K562 (cell line): ENCODE results near the gene NOVA1. TPM values are rescaled to one million over a fixed set of nuclear protein-coding genes. Genes with fewer than 3 reads are reported as not detected.

Experiments used
- ATAC-seq: fragments of 200-7000 bp; cut with Tn5 transposase; 3 replicates; pipeline ENCODE4 v1.9.1; 2020; ENCODE audit warnings: moderate library complexity
- BruUV-seq: library from RNA; stranded (reverse); fragments of 400-500 nt; replicated peaks from 2 replicates; lab custom pipeline; 2021; lab: Mats Ljungman, UMichigan
- CTCF ChIA-PET: fragments of 300-600 bp; formaldehyde crosslinking; extraction: SDS; loops from one replicate; lab custom pipeline; 2021; ENCODE audit warnings: low intra/inter-chr PET ratio; lab: Yijun Ruan, JAX
- POLR2A ChIA-PET: fragments of 300-600, 350-650 bp; sonication (Branson Sonifier 250); formaldehyde crosslinking; extraction: SDS; loops from one replicate; lab custom pipeline; 2021; ENCODE audit warnings: antibody characterized with exemption, inconsistent platforms; lab: Yijun Ruan, JAX
- DNase-seq, 4 experiments: peaks; one replicate each; pipeline versions ENCODE4 v3.0.0 to v3.0.0-alpha.2; 2011 to 2018; ENCODE audit warnings: low spot score in 3 of 4, mixed read lengths in 3 of 4; ENCODE audit errors: extremely low read depth in 1 of 4
- FAIRE-seq: peaks from 2 replicates; lab custom pipeline; 2011; peaks lifted over from hg19 to GRCh38; lab: Jason Lieb, UNC
- H2AFZ ChIP-seq: 2 replicates; pipeline ENCODE4 v1.6.0; 2011; ENCODE audit warnings: low read depth, low read length, control low read depth, inconsistent platforms
- H3K27ac ChIP-seq: fragments of 200-600 bp; 3 replicates; pipeline ENCODE4 v1.8.0; 2011; ENCODE audit warnings: low read depth, mild to moderate bottlenecking, control low read depth, inconsistent platforms, low read length, moderate library complexity, mixed read lengths; ENCODE audit errors: extremely low read depth
- H3K27me3 ChIP-seq, 2 experiments: fragments of 300-600 bp in 1 of 2; 2 replicates in 1 of 2; 3 replicates in 1 of 2; pipeline versions ENCODE4 v1.6.0 to v1.8.0; 2011; ENCODE audit warnings: inconsistent platforms in 2 of 2, low read length in 2 of 2, mild to moderate bottlenecking in 1 of 2, mixed read lengths in 1 of 2, moderate library complexity in 1 of 2; ENCODE audit not compliant: control insufficient read depth in 2 of 2, insufficient read depth in 2 of 2
- H3K36me3 ChIP-seq: fragments of 300-600 bp; 3 replicates; pipeline ENCODE4 v1.8.0; 2011; ENCODE audit warnings: mild to moderate bottlenecking, low read length, inconsistent platforms; ENCODE audit not compliant: control insufficient read depth, insufficient read depth
- H3K4me1 ChIP-seq, 2 experiments: fragments of 200-600 bp in 1 of 2; replicated peaks in 1 of 2; 2 replicates in 1 of 2; 3 replicates in 1 of 2; pipeline versions ENCODE4 v1.5.1 to v1.8.0; 2011; ENCODE audit warnings: inconsistent platforms in 2 of 2, low read length in 2 of 2, mild to moderate bottlenecking in 1 of 2, mixed read lengths in 1 of 2, moderate library complexity in 1 of 2; ENCODE audit not compliant: control insufficient read depth in 2 of 2, insufficient read depth in 2 of 2
- H3K4me2 ChIP-seq: 2 replicates; pipeline ENCODE4 v1.6.1; 2011; ENCODE audit warnings: low read length, control low read depth, inconsistent platforms, mixed read lengths; ENCODE audit not compliant: insufficient read depth
- H3K4me3 ChIP-seq: fragments of 200-600 bp; sonication (generic), shearing (Covaris generic); 2 replicates; pipeline ENCODE4 v1.5.1; 2016; ENCODE audit warnings: control low read depth, inconsistent platforms
- H3K79me2 ChIP-seq: fragments of 200-600 bp; 3 replicates; pipeline ENCODE4 v1.8.0; 2011; ENCODE audit warnings: low read length, inconsistent platforms; ENCODE audit not compliant: control insufficient read depth, insufficient read depth
- H3K9ac ChIP-seq, 2 experiments: 2 replicates each; pipeline versions ENCODE4 v1.6.0 to v1.6.1; 2011; ENCODE audit warnings: low read depth in 2 of 2, low read length in 2 of 2, control low read depth in 1 of 2, inconsistent platforms in 1 of 2, mild to moderate bottlenecking in 1 of 2, mixed read lengths in 1 of 2; ENCODE audit not compliant: insufficient read depth in 1 of 2
- H3K9me1 ChIP-seq: one replicate; pipeline ENCODE4 v1.6.0; 2011; ENCODE audit warnings: inconsistent platforms, mild to moderate bottlenecking, low read length, moderate library complexity; ENCODE audit not compliant: control insufficient read depth, insufficient read depth
- H3K9me3 ChIP-seq: replicated peaks from 2 replicates; pipeline ENCODE4 v1.5.1; 2011; ENCODE audit warnings: low read depth, low read length, inconsistent platforms; ENCODE audit not compliant: control insufficient read depth, insufficient read depth
- H4K20me1 ChIP-seq: replicated peaks from 2 replicates; pipeline ENCODE4 v1.6.1; 2011; ENCODE audit warnings: low read length, inconsistent platforms, mixed read lengths; ENCODE audit not compliant: control insufficient read depth, insufficient read depth
- CTBP1 ChIP-seq: fragments of 450-650 bp; IDR thresholded peaks from 2 replicates; pipeline ENCODE4 v1.6.1; 2016; ENCODE audit warnings: borderline replicate concordance
- PHB2 ChIP-seq: fragments of 450-650 bp; IDR thresholded peaks from 2 replicates; pipeline ENCODE4 v1.6.1; 2017; ENCODE audit warnings: low read depth
- RAD21 ChIP-seq, 2 experiments: fragments of 250-450 bp in 1 of 2; fragments of 450-650 bp in 1 of 2; sonication (Bioruptor Pico) in 1 of 2; formaldehyde crosslinking in 1 of 2; IDR thresholded peaks in 1 of 2; conservative IDR thresholded peaks in 1 of 2; 2 replicates each; pipeline versions ENCODE4 v1.4.0 to v1.8.0; 2020 to 2022; ENCODE audit warnings: mild to moderate bottlenecking in 2 of 2, moderate library complexity in 1 of 2
- ZBTB1 ChIP-seq: sonication (generic); formaldehyde crosslinking; IDR thresholded peaks from 2 replicates; pipeline ENCODE4 v1.8.1; 2023; ENCODE audit warnings: missing genetic modification reagents, low read depth, mild to moderate bottlenecking, borderline replicate concordance
- ZKSCAN3 ChIP-seq: fragments of 250-450 bp; sonication (Bioruptor Pico); IDR thresholded peaks from 2 replicates; pipeline ENCODE4 v1.4.0; 2020
- ZNF282 ChIP-seq: sonication (generic); formaldehyde crosslinking; IDR thresholded peaks from 2 replicates; pipeline ENCODE4 v1.8.1; 2023; ENCODE audit warnings: missing genetic modification reagents
- WGBS: fragments of 100-300 bp; shearing (Covaris generic); methylation state at CpG from one replicate; pipeline ENCODE4 v1.1.6; 2016; ENCODE audit warnings: low coverage, mixed read lengths; ENCODE audit not compliant: insufficient coverage; ENCODE audit errors: missing lambda C conversion rate; 5-methylcytosine and 5-hydroxymethylcytosine counted together
- in situ Hi-C: fragments of 300-500 bp; cut with MboI; formaldehyde crosslinking; loops from 4 replicates; pipeline ENCODE4 v1.15.0; 2018; ENCODE audit warnings: inconsistent platforms, mixed read lengths
- intact Hi-C: fragments of 100-400 bp; cut with micrococcal nuclease; formaldehyde crosslinking; loops from 2 replicates; pipeline ENCODE4 v1.14.2; 2022
- polyA plus RNA-seq, 8 experiments: library from polyadenylated mRNA; depleted of rRNA in 4 of 8; stranded (reverse) in 5 of 8; unstranded in 3 of 8; fragments of >200 nt; fragmentation: Nextera tagmentation in 2 of 8; fragmentation: Illumina TruSeq in 1 of 8; extraction: Ambion mirVana in 2 of 8; extraction: Trizol in 1 of 8; gene quantifications; 2 replicates each; pipeline versions ENCODE4 v1.2.1 to v1.2.3, GENCODE V29; 2011 to 2014; ENCODE audit warnings: inconsistent platforms in 1 of 8, missing spikeins in 1 of 8
- total RNA-seq, 7 experiments: library from RNA; depleted of rRNA in 6 of 7; stranded (reverse); fragments of >200 nt in 6 of 7; fragmentation: Illumina TruSeq in 2 of 7; extraction: Trizol in 2 of 7; gene quantifications; 2 replicates each; pipeline versions ENCODE4 v1.2.1 to v1.2.3, GENCODE V29; 2011 to 2021; ENCODE audit warnings: low replicate concordance in 1 of 7
- TF ChIP-seq, protein P1 (sequence below): sonication (generic); formaldehyde crosslinking; IDR thresholded peaks from 2 replicates; pipeline ENCODE4 v1.8.0; 2022; ENCODE audit warnings: mild to moderate bottlenecking, missing genetic modification reagents
- TF ChIP-seq, protein P2 (sequence below): fragments of 150-350 bp; conservative IDR thresholded peaks from 2 replicates; pipeline ENCODE4 v1.6.1; 2014; ENCODE audit warnings: low read length

Gene NOVA1
- total and polyA plus RNA-seq, 9 of the 15 experiments (the other 6 are each of a cell fraction or from before 2014, with no cell fraction given) = 0.01 TPM; not detected in 8

GRCh38 chr14:26548406-26548805 is 49.4 kb downstream of the NOVA1 start (continued):
- TF ChIP-seq CTBP1 = no peak
- TF ChIP-seq ZBTB1 (CRISPR knock-in tag) = no peak
- TF ChIP-seq, protein P1, sequence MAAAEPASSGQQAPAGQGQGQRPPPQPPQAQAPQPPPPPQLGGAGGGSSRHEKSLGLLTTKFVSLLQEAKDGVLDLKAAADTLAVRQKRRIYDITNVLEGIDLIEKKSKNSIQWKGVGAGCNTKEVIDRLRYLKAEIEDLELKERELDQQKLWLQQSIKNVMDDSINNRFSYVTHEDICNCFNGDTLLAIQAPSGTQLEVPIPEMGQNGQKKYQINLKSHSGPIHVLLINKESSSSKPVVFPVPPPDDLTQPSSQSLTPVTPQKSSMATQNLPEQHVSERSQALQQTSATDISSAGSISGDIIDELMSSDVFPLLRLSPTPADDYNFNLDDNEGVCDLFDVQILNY (CRISPR knock-in tag) = no peak
- TF ChIP-seq PHB2 = no peak

DNA sequence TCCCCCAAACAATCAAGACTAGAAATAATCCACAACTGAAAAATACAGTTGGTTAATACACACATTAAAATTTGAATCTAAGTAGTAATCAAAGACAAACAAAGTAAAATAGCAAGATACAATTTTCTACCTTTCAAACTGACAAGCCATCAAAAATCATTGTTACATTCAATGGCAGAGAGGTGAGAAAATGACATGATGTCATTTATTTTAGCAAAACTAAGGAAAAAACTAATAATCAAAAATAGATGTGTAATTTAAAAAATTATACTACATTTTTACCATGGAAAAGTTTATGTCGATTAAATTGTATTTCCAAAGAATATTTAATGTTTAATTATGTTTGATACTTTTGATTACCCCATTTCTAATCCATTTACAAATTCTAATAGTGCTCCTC is 59.7 kb downstream of the NOVA1 start:
- no peak for FAIRE-seq
- no peak overlapping the region for H3K27ac ChIP-seq
- WGBS = 9% methylated on average over 1 of the region's 1 CpG
- H2AFZ ChIP-seq = no peak overlapping the region
- no peaks in the 10 kb centered on the region for H3K4me1 ChIP-seq
- no peaks in the 10 kb centered on the region for H4K20me1 ChIP-seq
- H3K36me3 ChIP-seq = no peaks in the 10 kb centered on the region
- H3K4me2 ChIP-seq = no peak overlapping the region
- in situ Hi-C loops = no loop called here
- TF ChIP-seq, protein P2, sequence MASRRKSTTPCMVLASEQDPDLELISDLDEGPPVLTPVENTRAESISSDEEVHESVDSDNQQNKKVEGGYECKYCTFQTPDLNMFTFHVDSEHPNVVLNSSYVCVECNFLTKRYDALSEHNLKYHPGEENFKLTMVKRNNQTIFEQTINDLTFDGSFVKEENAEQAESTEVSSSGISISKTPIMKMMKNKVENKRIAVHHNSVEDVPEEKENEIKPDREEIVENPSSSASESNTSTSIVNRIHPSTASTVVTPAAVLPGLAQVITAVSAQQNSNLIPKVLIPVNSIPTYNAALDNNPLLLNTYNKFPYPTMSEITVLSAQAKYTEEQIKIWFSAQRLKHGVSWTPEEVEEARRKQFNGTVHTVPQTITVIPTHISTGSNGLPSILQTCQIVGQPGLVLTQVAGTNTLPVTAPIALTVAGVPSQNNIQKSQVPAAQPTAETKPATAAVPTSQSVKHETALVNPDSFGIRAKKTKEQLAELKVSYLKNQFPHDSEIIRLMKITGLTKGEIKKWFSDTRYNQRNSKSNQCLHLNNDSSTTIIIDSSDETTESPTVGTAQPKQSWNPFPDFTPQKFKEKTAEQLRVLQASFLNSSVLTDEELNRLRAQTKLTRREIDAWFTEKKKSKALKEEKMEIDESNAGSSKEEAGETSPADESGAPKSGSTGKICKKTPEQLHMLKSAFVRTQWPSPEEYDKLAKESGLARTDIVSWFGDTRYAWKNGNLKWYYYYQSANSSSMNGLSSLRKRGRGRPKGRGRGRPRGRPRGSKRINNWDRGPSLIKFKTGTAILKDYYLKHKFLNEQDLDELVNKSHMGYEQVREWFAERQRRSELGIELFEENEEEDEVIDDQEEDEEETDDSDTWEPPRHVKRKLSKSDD = no peak
- no peak for TF ChIP-seq RAD21 (CRISPR knock-in tag; conservative IDR thresholded peaks at IDR 0.05 in 1 of 2, IDR thresholded peaks at IDR 0.05 in 1 of 2)
- TF ChIP-seq ZNF282 (CRISPR knock-in tag) = no peak
- no peak for TF ChIP-seq ZKSCAN3 (CRISPR knock-in tag)
- TF ChIP-seq, all 486 proteins: peak for 0
- no TSS peak for BruUV-seq
- no peak for DNase-seq
- intact Hi-C loops = no loop called here
- no peak for ATAC-seq
- CTCF ChIA-PET = no interaction called here
- Histone ChIP-seq H3K27me3 (no peaks in the 10 kb centered on the region), H3K79me2 (no peaks in the 10 kb centered on the region), H3K9ac (no peak overlapping the region), H3K9me1 (no peaks in the 10 kb centered on the region), H3K4me3 (no peak overlapping the region), H3K9me3 (no peaks in the 10 kb centered on the region)
- POLR2A ChIA-PET = no interaction called here
